DMS114 treated with DMSO at 0.1 percent for 48 hours (cell line): ENCODE measurements around the gene LRRC46.

Experiments
- DNase-seq: peaks from one replicate; lab custom pipeline; 2025; ENCODE audit not compliant: unreplicated experiment; lab: John Stamatoyannopoulos, UW

LRRC46 gene

GRCh38 chr17:47808830-47809480 is 22.5 kb upstream of the LRRC46 start:
- no peak for DNase-seq

DNA sequence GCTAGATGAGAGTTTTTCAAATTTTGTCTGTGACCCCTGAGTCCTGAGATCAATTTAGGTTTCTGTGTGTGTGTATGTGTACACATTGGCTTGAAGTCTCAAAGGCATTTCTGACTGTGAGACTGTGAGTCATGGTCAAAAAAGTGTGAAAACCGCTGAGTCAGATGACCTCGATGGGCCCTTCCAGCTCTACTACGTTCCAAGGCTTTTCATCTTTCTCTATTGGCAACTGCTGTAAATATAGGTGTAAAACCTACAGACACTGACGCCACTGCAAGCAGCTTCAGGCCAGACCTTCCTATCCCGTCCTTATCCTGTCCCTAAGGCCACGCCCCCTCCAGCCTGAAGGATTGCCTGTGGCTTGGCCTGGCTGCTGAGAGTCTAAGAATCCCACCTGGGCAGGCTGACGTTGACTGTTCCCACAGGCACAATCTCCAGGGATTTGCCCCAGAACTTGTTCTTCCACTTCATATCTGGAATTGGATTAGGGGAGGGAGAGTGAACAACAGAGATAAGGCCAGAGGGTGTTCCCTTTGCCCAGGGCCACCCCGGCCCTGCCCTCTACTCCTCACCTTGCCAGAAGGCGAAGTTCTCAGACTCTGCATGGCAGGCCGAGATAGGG is 21.2 kb upstream of the LRRC46 start:
- no peak for DNase-seq

- no peak for DNase-seq
These were observed 20.4 kb upstream of the LRRC46 start for GRCh38 chr17:47810901-47811635.

DNA sequence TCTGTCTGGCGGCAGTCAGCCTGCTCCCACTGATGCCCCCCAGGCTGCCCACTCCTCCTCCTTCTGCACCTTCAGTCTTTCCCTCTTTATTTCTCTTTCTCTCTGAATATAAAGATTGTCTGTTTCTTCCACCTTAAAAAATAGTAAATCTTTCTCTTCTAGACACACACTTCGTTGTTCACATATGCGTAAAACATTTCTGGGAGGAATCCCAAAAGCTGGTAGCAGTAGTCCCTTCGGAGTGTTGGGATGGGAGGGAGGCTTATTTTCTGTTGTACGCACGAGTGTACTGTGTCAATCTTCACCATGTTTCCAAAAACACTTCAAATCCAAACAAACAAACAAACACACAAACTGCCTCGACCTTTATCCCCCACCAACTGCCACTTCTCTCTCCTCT is 19.8 kb upstream of the LRRC46 start:
- DNase-seq: no peak

GRCh38 chr17:47812146-47812920 is 19.1 kb upstream of the LRRC46 start:
- no peak for DNase-seq

DNA sequence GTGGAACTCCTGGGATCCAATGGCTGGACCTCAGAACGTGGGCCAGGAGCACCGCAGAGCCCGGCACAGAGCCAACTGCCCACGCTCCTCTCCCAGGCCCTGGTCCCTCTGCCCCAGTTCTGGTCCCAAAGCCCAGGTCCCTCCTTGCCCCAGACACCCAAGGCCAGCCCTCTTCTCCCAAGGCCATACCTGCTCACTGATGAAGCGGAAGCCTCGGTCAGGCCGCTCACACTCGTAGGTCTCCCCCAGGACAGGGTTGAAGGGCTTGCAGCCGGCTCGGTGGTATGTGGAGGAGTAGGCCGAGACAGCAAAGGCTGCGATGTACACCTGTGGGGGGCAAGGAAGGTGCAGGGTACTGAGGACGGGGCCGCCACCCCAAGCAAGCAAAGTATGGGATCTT is 18.4 kb upstream of the LRRC46 start:
- DNase-seq: no peak

DNA sequence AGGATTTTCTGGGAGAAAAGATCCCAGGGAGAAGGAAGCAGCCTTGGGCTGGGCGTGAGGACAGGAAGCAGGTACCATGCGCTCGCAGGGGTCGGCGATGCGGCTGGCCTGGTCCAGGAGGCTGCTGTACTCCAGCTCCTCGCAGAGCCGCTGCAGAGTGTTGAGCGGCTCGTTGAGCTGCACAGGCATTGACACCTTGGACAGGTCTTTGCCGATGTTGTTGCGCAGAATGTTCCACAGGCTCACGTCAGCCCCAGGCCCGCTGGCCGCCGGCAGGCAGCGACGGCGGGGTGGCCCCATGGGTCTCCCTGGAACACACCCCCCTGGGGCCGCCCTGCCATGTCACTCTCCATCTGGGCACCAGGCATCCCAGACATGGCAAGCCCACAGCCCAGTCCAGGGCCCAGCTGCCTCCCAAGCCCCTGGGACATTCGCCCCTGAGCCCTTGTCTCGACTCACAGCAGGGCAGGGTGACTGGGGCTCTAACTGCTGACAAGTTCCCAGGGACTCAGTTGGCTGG is 17.9 kb upstream of the LRRC46 start:
- no peak for DNase-seq

DNA sequence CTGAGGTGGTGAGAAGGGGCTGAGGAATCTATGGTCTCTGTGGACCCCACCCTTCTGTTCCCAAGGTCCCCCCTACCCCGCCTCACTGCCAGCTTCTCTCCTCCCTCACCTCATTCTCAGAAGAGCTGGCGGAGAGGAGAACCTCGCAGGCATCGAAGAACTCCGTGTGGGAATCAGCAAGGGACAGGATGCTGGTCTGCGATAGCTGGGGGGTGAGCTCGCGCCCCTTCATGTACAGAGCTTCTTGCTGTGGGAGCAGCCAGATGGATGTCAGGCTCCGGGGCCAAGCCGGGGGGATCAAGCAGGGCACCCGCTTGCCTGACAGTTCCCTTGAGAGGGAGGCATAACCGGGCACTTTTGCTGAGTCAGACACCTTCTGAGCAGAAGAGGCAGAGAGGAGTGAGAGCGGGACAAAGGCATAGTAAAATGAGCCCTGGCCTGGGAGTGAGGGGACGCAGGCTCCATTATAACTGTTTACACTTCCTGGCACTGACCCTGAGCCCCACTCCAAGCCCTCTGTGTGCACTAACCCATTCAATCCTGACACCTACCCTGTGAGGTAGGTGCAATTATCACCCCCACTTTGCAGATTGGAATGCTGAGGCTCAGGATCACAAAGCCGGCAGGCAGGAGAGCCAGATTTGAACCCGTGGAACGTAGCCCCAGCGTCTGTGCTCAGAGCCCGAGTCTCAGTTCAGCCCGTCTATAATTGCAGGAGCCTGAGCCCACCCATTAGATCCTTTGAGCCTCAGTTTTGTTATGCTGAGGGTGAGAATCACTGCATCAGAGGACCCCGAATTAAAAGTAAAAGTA is 16.2 kb upstream of the LRRC46 start:
- DNase-seq: no peak

- DNase-seq: no peak
These were observed 15.2 kb upstream of the LRRC46 start for GRCh38 chr17:47816111-47816735.

DNA sequence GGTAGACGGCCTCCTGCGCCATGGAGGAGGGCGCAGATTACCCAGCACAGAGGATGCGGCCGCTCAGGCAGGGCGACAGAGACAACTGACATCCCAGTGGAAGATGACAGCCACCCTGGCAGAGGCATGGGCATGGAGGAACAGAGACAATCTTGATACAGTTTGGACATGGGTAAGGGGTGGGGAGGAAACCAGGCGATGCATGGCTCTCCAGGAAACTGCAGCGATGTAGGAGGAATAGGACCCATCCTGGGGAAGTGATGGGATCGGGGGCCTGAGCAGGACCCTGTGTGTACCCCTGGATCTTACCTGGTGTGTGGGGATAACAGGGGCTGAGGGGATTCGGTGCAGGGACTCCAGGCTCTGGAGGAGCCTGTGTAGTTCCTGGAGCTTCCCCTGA is 14.5 kb upstream of the LRRC46 start:
- DNase-seq: no peak

DNA sequence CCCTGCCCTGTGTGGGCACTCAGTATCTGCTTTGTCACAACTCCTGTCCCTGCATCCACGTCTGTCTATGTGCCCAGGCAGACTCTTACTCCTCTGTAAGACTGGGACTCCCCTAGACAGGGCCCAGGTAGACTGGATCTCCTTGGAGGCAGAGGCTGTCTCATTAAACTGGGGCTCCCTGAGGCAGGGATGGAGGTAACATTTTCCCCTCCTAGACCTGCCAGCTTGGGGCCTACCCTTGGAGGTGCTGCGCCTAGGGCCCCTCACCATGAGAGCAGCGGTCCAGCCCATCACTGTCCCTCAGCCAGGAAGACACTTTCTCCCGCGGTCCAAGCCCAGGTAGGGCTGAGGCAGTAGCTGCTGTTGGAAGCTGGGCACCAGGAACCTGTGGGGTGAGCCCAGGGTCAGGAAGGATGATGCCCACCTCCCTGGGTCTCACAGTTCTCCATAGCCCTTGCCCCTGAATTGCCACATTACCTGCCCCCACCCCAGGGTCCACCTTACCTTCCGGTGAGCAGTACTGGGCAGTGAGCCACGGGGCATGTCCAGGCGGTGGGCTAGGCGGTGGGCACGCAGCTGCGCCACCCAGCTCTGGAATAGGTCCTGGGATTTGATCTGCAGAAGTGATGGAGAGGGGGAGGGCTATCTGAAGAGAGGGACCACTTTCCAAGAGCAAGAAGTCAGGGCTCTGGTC is 13.3 kb upstream of the LRRC46 start:
- no peak for DNase-seq

GRCh38 chr17:47819475-47819874 is 12.0 kb upstream of the LRRC46 start:
- DNase-seq: no peak

DNA sequence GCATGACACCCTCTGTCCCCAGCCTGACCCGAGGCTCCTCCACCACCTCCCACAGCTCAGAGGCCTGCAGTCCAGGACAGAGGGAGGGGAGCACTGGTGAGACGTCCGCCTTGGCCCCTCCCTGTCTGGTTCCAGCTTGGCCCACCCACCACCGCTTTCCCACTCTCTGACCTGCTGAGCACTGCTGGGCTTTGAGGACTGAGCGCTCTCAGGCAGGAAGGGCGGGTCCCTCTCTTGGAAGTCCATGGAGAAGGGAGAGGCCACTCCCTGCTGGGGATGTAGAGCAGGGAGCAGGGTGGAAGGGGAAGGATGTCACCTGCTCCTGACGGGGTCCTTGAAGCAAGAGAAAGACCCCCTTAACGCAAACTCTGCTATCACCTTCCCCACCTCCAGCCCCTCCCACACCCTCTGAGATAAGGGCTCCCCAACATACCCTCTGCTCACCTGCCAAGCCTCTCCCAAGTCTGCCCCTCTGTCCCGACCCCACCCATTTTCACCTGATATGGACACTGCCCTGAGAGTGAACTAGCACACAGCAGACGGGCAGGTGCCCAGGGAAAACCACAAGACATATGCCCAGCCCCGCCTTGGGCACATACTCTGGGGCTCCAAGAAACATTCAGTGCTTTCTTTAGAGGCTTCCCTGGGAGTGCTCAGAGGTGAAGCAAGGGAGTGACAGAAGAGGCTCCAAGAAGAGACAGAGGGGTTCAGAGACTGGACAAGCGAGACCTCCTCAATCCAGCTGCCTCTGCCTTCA is 11.3 kb upstream of the LRRC46 start:
- no peak for DNase-seq

DNA sequence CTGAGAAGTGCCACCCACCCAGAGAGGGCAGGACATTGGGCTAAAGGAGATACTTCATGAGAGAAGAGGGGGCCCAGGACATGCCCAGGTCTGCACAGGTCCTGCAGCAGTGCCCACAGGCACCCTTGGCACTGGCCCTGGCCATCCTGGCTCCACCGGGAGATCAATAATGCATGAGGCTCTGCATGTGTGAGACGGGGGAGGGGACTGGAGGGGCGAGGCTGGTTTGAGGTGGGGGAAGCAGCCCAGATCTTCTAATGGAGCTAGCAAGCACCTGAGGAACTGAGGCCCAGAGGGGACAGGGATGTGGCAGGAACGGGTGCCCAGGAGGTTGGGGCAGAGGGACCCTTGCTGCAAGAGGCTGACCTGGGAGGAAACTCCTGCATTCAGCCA is 10.4 kb upstream of the LRRC46 start:
- no peak for DNase-seq

GRCh38 chr17:47821424-47822391 is 9.8 kb upstream of the LRRC46 start, which contains the start of gene OSBPL7:
OSBPL7 (minus strand) TSS chr17:47821794; CDS start chr17:47820278, 1,516 bp downstream.
- no peak for DNase-seq

DNA sequence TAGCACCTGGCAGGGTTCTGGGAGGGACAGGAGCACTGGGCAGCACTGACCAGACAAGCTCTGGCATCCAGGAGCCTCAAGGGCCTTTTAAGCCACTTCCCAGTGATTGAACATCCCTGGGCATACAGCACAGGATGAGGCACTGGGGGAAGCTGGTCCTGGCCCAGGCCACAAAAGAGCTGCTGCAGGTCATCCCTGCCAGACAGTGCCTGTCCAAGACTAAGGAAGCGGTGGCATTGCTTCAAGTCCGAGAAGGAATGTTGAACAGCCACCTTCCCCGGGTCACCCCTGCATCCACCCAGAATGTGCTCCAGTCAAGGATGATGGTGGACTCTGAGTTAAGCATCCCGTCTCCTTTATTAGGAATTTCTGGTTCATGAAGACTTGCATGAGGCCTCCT is 8.7 kb upstream of the LRRC46 start:
- no peak for DNase-seq

GRCh38 chr17:47823519-47823918 is 8.0 kb upstream of the LRRC46 start:
- no peak for DNase-seq

DNA sequence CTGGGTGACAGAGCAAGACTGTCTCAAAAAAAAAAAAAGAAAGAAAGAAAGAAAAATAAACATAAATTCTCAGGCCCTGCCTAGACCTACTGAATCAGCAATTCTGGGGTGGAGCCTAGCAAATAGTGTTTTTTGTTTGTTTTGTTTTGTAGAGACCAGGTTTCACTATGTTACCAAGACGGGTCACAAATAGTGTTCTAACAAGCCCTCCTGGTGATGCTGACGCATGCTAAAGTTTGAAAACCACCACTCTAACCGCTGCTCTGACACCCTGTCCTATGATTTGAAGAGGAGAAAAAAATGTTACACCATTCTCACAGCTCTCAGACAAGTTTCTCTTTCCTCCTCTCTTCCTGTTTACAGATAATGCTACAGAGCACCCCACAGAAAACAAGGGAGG is 1.6 kb upstream of the LRRC46 start:
- no peak for DNase-seq
